Hematopoietic multipotent progenitor cell treated with erythropoietin and hydrocortisone succinate and interleukin-3 and kit ligand, for 6 days (in vitro differentiated cells): ENCODE results near the gene OR14C36.
A peak's percentile ranks its signal among the peaks of the same experiment; 100 is the strongest.
"Not testable (repeated sequence)": the region's sequence is repeated elsewhere in the genome, so short reads cannot be mapped to it uniquely, and the experiment has no call there.

Experiments
- DNase-seq: peaks from one replicate; pipeline ENCODE4 v3.0.0-alpha.2; 2015

The OR14C36 gene, protein sequence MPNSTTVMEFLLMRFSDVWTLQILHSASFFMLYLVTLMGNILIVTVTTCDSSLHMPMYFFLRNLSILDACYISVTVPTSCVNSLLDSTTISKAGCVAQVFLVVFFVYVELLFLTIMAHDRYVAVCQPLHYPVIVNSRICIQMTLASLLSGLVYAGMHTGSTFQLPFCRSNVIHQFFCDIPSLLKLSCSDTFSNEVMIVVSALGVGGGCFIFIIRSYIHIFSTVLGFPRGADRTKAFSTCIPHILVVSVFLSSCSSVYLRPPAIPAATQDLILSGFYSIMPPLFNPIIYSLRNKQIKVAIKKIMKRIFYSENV

DNA sequence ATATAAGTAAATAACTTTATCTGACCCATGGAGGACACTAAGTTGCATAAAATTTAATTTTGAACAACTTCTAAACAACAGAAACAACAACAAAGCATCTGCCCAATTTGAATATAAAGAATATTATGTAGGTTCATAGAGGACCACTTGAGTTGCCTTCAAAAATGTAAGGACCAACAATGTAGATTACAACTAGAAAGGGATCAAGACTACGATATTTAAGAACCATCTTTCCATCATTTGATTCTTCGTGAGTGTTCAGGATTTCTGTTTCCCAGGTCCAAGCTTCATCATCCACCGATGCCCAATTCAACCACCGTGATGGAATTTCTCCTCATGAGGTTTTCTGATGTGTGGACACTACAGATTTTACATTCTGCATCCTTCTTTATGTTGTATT lies at the start of gene OR14C36:
OR14C36 (plus strand) TSS at position 301 of the 400 bp plus-strand sequence; CDS start at position 301, 0 bp downstream.
- no peak for DNase-seq

DNA sequence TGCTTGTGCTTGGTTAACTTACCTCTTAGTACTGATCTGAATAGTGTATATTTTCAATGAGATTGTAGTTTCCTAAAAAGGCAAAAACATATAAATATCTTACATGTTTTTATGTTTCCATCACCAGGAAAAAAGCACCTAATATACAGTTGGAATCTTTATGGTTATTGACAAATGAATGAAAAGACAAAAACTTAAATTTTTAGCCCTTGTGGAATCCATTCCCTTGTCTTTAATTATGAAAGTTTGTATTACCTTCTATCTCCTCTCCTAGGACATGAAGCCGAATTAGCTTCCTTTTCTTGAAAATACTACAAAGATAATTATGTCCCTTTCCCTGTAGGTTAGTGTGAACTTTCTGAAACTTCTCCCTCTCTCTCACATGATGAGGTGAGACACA lies 45.3 kb upstream of the OR14C36 start, which contains the start of gene OR2T12:
OR2T12 (minus strand) TSS at position 101 of the 400 bp plus-strand sequence. CDS start 7,846 bp downstream, outside the sequence.
- no peak for DNase-seq

DNA sequence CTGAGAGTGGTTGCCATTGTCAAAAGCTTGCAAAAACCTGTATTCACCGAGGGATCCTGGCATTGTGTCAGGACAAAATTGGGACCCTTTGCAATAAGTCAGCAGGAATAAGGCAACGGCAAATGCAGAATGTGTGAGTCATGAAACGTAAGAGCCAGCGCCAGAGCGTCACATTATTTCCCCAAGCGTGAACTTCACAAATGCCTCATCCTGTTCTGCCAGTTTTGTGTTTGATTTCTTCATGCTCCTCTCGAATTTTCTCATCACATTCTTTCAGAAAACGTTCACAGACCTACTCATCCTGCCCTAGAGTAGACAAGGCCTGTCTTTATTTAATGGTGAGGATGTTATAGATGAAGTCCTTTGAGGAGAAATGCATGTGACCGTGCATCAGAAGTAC lies 42.9 kb upstream of the OR14C36 start:
- not testable (repeated sequence) for DNase-seq

DNA sequence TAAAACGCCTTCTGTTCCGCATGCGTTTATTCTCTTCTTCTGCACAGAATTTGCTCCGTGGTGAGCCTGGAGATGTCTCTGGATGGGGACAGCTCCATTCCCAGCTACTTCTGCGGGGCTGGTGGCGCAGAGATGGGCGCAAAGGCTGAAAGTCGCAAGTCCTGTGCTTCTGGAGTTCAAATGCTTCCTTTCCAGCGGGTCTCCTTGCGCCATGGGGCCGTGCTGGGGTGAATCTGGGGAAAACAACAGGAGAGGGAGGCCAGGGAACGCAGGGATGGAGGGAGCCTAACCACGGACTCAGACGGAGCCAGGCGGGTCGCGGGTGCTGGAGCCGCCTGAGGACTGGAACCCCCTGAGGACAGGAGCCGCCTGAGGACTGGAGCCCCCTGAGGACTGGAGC lies 42.5 kb upstream of the OR14C36 start:
- DNase-seq = no peak

DNA sequence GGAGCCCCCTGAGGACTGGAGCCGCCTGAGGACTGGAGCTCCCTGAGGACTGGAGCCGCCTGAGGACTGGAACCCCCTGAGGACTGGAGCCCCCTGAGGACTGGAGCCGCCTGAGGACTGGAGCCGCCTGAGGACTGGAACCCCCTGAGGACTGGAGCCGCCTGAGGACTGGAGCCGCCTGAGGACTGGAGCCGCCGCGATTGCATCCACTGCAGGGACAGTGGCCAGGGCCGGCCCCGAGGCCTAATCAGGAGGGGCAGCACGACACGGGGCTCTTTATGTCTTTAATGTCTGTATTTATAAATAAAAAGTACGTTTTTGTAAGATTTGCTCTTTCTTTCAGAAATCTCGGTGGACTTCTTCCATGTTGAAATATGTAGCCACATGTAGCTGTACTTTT lies 41.8 kb upstream of the OR14C36 start:
- not testable (repeated sequence) for DNase-seq

DNA sequence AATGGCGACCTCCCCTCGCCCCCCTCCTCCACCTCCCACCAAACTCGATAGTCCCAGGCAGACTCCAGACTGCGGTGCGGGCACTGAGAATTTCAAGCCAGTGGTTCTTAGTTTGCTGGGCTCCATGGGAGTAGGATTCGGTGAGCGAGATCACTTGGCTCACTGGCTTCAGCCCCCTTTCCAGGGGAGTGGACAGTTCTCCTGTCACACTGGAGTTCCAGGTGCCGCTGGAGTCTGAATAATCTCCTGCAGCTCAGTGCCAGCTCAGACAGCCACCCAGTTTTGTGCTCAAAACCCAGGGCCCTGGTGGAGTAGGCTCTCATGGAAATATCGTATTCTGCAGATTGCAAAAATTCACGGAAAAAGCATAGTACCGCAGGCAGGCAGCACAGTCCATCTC lies 31.8 kb upstream of the OR14C36 start:
- no peak for DNase-seq

DNA sequence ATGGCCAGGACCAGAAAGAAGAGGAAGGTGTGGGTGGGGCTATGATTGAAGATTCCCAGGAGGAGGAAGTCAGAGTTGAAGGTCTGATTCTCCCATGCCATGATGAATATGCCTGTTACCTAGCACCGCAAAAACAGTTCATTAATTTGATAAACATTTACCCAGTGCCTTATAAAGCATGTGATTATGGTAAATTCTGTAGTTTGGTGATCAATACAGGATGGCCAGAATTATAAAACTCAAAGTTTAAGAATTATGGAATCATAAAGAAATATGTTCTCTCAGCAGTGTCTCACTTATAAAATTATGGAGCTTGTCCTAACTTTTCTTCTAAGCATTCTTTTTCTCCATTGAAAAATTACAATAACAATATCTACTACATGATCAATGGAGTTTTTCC lies 24.1 kb upstream of the OR14C36 start, which contains the start of gene OR2M7:
OR2M7 (minus strand) TSS at position 101 of the 400 bp plus-strand sequence; CDS start at position 101, 0 bp downstream.
- DNase-seq = no peak

DNA sequence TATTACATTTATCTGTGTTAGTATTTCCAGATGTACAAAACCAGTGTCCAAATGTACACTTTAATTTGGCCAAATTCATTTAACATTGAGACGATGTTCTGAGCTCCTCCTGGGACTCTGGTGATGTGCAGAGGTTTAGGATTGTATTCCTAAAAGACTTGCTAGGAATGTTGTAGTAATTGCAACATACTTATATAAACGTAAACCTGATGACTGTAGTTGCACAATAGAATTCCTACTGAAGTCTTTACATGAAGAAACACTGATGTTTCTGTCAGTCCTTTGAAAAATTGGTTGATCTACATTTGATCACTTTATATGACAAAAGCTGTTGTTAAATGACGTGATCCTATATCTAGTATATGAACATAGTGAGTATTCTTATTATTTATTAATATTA lies 5.1 kb upstream of the OR14C36 start:
- no peak for DNase-seq

DNA sequence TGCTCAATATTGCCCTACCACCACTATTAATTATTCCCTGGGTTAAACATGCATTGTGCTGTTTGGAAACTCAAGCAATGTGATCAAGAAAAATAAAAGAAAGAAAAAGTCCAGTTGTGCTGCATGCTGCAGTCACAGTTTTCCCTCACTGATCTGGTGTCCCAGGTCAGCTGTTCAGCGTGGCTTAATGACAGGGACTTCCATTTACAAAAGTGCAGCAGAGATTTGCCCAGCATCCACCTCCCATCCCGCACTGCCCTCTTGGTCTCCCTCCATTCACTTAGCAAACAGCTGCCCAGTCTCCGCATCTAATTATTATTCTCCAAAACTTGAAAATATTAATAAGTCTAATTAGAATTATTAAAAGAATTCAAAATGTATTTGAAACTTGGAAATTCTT lies 10.8 kb downstream of the OR14C36 start:
- DNase-seq = no peak

DNA sequence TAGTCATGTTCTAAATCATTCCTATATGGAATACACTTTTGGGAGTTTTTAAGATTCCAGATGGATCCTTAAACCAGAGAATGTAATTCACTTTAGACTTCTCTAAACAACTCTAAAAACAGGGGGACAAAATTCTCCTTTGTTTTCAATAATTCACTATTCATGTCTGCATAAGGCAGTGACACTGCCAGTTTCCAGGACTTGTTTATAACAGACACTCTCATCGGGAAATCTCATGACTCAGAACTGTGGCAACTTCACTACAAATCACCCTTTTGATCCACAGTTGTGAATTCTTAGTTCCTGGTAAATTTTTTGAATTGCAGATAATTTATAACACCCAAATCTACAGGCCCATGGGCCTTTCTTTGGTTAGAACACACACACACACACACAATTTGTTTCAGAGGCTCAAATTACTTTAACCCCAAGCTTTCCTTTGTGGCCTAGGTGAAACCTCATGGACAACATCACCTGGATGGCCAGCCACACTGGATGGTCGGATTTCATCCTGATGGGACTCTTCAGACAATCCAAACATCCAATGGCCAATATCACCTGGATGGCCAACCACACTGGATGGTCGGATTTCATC lies 12.6 kb downstream of the OR14C36 start, which contains the start of gene OR2T4:
OR2T4 (plus strand) TSS at position 545 of the 595 bp plus-strand sequence; CDS start at position 545, 0 bp downstream.
- DNase-seq = no peak

DNA sequence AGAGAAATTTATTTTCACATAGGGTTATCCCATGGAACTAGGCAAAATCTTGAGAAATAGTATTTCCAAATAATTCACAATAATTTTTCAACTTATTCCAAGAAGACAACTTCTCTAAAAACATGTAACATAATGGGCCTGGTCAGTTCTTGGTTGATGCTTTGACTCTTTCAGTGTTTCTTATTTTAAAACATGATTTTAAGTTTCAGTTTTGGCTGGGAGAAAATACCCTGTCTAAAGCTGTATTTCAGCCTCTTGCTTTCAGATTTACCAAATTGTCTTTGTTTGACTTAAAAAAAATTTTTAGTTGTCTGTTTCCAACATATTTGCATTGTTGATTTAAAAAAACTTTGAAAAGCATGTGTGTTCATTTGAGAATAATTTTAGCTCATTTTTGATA lies 18.0 kb downstream of the OR14C36 start:
- DNase-seq = no peak

DNA sequence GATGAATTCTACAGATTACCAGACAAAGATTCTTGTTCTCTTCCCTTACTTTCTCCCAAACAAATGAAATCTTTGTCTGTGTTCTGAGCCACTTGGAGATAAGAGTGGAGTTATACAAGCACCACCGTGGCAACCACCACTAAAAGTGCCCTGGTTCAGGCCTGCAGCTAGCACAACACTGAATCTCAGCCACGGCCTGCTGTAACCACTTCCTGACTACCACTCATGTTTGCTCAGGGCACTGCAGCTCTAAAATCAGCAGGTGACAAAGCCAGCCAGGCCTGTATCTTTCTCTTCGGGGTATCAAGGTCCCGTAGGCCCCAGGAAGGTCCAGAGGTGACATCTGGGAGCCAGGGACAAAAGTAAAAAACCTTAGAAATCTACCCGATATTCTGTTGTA lies 23.8 kb downstream of the OR14C36 start:
- peak; percentile 9 for DNase-seq

DNA sequence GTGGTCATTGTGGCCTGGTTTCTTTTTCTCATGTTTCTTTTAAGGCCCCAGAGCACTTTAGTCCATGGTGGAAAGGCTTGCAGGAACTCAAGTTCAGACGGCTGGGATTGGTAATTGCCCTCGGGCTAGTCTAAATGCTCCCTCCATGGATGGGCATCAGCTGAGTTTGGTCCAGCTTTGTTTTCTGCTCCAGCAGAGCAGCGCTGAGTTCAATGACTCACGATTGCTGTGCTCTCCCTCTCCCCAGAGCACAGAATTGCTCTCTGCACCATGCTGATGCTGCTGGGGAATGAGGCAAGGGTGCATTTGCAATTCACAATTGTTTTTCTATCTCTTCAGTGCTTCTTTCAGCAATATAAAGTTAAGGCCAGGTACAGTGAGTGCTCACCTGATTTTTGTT lies 25.2 kb downstream of the OR14C36 start:
- no peak for DNase-seq

DNA sequence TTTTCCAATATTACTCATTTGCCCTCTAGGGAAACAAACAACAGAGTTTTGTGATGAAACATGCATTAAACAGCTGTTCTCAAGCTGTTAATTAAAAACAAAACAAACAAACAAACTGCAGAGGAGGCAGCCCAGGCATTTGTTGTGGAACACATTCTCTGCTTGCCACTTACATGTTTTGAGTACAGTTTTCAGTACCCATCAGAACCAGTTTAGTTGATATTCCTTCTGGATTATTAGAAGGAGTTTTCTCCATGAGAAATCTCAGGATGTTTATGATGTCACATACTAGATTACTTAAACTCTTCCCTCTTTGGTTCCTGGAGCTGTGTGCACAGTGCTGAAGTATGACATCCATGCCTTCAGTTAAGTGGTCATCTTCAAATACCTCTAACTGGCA lies 26.9 kb downstream of the OR14C36 start, which contains the start of gene OR2T6:
OR2T6 (plus strand) TSS at position 301 of the 400 bp plus-strand sequence. CDS start 11,863 bp downstream, outside the sequence.
- DNase-seq = no peak

DNA sequence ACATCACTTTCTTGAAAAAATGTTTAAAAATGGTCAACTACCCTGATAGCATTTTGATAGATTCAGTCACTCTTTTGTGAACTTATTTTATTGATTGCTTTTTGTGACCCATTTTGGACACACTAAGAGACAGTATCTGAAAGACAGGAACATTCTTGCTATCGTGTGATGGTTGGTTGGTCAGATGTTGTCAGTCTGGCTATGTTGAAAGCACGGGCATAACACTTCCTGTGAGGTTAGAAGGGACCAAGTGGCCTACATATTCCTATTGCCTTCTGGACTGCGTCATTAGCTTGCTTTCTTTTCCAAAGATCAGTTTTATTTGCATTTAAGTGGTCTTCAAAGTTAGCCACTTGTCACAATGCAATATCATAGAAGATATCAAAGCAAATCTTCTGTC lies 28.3 kb downstream of the OR14C36 start:
- peak; percentile 57 for DNase-seq

DNA sequence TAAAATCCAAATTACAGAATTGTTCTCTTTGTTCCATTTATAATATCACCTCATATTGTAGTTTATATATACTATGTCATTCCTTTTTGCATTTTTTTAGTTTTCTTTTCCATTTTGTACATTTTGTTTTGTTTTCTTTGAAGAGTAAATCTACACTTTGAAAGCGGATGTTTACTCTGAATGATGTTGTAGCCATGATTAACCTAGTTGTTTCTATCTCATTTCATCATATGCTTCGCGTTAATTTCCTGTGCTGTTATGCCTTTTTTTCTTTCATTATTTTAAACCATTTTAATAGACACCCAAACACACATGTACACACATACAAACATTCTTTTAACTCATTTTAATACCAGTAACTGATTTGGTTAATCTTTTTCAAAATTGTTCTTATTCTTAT lies 32.3 kb downstream of the OR14C36 start:
- no peak for DNase-seq

DNA sequence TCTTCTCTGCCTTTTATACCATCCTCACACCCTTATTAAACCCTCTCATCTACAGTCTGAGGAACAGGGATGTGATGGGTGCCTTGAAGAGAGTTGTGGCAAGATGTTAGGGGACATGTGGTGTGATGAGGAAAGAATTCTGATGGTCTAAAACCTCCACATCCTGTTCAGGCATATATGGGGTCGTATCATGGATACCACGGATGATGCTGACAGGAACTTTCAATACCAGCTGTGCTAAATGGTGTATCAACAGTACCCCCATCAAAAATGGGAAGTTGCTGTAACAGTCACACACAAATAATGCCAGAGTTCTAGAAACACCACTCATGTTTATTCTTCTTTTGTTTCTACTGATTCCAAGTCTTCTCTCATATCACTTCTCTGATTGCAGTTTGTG lies 39.9 kb downstream of the OR14C36 start:
- DNase-seq = peak; percentile 39

DNA sequence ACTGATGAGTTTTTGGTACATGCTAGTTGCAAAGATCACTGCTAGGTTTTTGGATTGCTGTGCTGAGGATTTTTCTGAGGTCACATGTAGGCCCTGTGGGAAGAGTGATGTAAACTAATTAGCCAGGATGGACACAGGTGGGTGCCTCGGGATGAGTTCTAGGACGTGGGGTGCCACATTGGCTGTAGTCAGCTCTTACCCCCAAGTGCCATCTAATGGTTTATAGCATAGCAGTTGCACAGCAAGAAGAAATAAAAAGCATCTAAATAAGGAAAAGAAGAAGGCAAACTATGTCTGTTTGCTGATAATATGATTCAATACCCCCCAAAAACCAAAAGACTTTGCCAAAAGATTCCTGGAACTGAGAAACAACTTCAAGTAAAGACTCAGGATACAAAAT lies 44.5 kb downstream of the OR14C36 start:
- no peak for DNase-seq
